HL-60 (cell line): ENCODE measurements around the gene GMDS.
"Not testable (repeated sequence)": the region's sequence is repeated elsewhere in the genome, so short reads cannot be mapped to it uniquely, and the experiment has no call there.

Source experiments
- CTCF ChIP-seq: IDR thresholded peaks from one replicate; pipeline ENCODE4 v1.5.1; 2011; ENCODE audit warnings: low read length, control low read depth, inconsistent platforms; ENCODE audit not compliant: insufficient read depth
- POLR2AphosphoS5 ChIP-seq: IDR thresholded peaks from 2 replicates; pipeline ENCODE4 v1.6.1; 2012; ENCODE audit warnings: low read depth

DNA sequence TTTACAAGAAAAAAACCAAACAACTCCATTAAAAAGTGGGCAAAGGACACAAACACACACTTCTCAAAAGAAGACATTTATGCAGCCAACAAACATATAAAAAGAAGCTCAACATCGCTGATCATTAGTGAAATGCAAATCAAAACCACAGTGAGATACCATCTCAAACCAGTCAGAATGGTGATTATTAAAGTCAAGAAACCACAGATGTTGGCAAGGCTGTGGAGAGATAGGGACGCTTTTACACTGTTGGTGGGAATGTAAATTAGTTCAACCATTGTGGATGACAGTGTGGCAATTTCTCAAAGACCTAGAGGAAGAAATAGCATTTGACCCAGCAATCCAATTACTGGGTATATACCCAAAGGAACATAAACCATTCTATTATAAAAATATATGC lies 554.7 kb downstream of the GMDS start:
- not testable (repeated sequence) for TF ChIP-seq CTCF, POLR2AphosphoS5
